Body of pancreas (tissue), 4 donors: ENCODE measurements around the gene FOXP1.

ENCODE experiments used
- POLR2A ChIP-seq, 3 donors: fragments of 450-650 bp; IDR thresholded peaks; one replicate each; pipeline ENCODE4 v1.6.1; 2016; ENCODE audit warnings: antibody characterized with exemption in 3 of 3, mild to moderate bottlenecking in 2 of 3
- TF ChIP-seq, protein P1 (sequence below), 7 experiments: fragments of 450-650 bp in 4 of 7; fragments of 200-600 bp in 3 of 7; sonication (generic) in 3 of 7; IDR thresholded peaks; one replicate each; pipeline ENCODE4 v1.5.1; 2016 to 2019; ENCODE audit warnings: antibody characterized with exemption in 7 of 7

DNA sequence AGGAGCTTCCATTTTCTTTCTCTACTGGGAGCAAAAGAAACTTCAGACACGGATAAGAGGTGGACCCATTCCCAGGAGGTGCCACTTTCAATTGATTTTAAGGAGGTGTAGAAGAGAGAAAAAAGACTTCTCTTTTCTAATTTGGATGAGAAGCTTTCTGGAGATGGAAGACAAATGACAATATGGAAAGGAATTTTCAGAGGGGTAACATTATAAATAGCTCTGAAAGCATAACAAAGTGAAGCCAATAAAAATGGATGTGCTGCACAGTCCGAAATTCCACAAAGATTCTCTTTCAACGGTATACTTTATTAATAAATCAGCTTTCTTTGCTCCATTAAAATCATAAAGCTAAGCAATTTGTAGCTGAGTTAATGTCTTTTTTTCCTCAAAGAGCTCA is 663.9 kb downstream of the FOXP1 start:
- TF ChIP-seq, protein P1, sequence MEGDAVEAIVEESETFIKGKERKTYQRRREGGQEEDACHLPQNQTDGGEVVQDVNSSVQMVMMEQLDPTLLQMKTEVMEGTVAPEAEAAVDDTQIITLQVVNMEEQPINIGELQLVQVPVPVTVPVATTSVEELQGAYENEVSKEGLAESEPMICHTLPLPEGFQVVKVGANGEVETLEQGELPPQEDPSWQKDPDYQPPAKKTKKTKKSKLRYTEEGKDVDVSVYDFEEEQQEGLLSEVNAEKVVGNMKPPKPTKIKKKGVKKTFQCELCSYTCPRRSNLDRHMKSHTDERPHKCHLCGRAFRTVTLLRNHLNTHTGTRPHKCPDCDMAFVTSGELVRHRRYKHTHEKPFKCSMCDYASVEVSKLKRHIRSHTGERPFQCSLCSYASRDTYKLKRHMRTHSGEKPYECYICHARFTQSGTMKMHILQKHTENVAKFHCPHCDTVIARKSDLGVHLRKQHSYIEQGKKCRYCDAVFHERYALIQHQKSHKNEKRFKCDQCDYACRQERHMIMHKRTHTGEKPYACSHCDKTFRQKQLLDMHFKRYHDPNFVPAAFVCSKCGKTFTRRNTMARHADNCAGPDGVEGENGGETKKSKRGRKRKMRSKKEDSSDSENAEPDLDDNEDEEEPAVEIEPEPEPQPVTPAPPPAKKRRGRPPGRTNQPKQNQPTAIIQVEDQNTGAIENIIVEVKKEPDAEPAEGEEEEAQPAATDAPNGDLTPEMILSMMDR (IDR thresholded peaks at IDR 0.05), result no peak
- TF ChIP-seq POLR2A (IDR thresholded peaks at IDR 0.05), result no peak
